ENCODE measurements around the gene ATP2B1. TPM values are rescaled to one million over a fixed set of nuclear protein-coding genes. Genes with fewer than 3 reads are reported as not detected.
"Not testable (repeated sequence)": the region's sequence is repeated elsewhere in the genome, so short reads cannot be mapped to it uniquely, and the experiment has no call there.

The ATP2B1 gene
- 34.4 TPM for polyA plus RNA-seq (2013, experiment 1 of 2)
- polyA plus RNA-seq (2013, experiment 2 of 2): 34.2 TPM

DNA sequence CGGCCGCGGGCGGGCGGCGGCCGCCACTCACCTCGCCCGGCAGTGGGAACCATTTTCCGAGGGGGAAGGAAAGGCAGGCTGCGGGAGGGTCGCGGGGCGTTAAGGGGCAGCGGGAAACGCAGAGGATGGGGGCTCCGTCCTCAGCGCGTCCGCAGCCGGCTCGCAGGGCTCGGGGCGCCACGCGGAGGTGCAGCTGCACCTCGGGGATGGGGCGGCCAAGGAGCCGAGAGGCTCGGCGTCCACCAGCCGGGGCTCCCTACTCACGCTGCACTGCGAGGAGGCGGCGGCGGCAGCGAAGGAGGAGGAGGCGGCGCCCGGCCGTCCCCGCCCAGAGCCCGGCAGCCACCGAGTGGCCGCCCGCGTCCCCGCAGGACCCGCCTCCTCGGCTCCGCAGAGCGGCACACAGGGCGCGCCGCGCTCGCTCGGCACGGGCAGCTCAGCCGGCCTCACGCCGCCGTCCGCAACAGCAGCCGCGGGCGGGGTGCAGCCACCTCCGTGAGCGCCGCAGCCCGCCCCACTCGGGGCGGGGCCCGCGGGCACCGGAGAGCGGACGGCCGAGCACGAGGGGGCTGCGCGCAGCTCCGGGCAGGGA, at the start of gene ATP2B1:
Gene ATP2B1 (minus strand): TSS at position 274 of the 592 bp plus-strand sequence. CDS start 52,952 bp downstream, outside the sequence.
- WGBS: under 1% methylated on average over 84 of the region's 84 CpGs
- Histone ChIP-seq H3K36me3 (ENCODE audit: insufficient read depth, low read length) (no peaks in the 10 kb centered on the region), H3K4me1 (ENCODE audit: insufficient read depth, low read length) (peaks cover 13% of the 10 kb centered on the region), H3K9ac (ENCODE audit: low read depth, low read length) (peak within 1 kb of the TSS; percentile 95), H3K9me3 (ENCODE audit: insufficient read depth, low read depth, low read length) (no peaks in the 10 kb centered on the region), H3K27ac (ENCODE audit: low read depth, low read length) (peak within 1 kb of the TSS; percentile 98), H3K4me3 (ENCODE audit: low read length) (peak within 1 kb of the TSS; percentile 82), H3K27me3 (ENCODE audit: insufficient read depth, low read length) (peaks cover 48% of the 10 kb centered on the region)

DNA sequence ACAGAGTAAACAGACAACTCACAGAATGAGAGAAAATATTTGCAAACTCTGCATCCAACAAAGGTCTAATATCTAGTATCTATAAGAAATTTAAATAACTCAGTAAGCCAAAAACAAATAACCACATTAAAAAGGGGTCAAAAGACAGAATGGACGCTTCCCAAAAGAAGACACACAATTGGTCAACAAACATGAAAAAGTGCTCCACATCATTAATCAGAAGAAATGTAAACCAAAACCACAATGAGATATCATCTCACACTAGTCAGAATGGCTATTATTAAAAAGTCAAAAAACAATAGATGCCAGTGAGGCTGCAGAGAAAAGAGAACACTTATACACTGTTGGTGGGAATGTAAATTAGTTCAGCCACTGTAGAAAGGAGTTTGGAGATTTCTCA, 49.3 kb upstream of the ATP2B1 start:
- not testable (repeated sequence) for H3K36me3 ChIP-seq (ENCODE audit: insufficient read depth, low read length); H3K27ac ChIP-seq (ENCODE audit: low read depth, low read length); H3K9ac ChIP-seq (ENCODE audit: low read depth, low read length); H3K9me3 ChIP-seq (ENCODE audit: insufficient read depth, low read depth, low read length); H3K4me3 ChIP-seq (ENCODE audit: low read length); H3K4me1 ChIP-seq (ENCODE audit: insufficient read depth, low read length); H3K27me3 ChIP-seq (ENCODE audit: insufficient read depth, low read length)
- 96% methylated on average over 1 of the region's 1 CpG for WGBS

DNA sequence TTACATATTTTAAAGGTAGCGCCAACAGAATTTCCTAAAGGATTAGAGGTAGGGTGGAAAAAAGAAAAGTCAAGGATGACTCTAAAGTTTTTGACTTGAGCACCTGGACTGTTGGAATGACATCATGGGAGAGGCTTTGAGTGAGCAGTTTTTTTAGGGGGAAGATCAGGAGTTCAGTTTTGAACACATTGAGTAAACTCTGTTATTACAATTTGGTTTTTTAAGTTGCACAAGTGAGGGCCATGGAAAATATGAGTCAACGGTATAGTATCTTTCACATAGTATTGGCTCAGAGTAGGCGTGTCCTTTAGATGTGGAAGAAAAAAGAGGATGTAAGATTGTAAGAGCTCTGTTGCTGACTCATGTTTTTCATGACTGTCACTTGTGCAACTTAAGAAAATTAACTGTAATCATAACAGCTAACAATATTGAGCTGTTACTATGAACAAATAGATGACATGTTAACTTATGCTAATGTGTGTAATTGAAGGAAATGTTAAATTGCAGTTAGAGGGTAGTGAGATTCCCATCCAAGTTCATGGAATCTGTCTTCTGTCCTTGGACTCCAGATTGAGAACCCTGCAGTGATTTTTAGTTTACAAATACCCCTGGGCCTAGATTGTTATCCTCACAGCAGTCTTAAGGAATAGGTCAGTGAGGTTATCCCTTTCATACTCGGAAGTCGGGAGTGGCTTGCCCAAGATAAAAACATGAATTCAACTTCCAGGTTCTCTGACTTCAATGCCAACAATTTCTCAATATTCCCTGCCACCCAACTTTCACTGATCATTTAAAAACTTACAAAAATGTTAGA, 48.2 kb upstream of the ATP2B1 start:
- H3K4me1 ChIP-seq (ENCODE audit: insufficient read depth, low read length): no peaks in the 10 kb centered on the region
- no peaks in the 10 kb centered on the region for H3K9me3 ChIP-seq (ENCODE audit: insufficient read depth, low read depth, low read length)
- H3K4me3 ChIP-seq (ENCODE audit: low read length): no peak overlapping the region
- H3K36me3 ChIP-seq (ENCODE audit: insufficient read depth, low read length): no peaks in the 10 kb centered on the region
- H3K27ac ChIP-seq (ENCODE audit: low read depth, low read length): no peak overlapping the region
- no peak overlapping the region for H3K9ac ChIP-seq (ENCODE audit: low read depth, low read length)
- H3K27me3 ChIP-seq (ENCODE audit: insufficient read depth, low read length): no peaks in the 10 kb centered on the region
- WGBS: 88% methylated on average over 5 of the region's 5 CpGs

DNA sequence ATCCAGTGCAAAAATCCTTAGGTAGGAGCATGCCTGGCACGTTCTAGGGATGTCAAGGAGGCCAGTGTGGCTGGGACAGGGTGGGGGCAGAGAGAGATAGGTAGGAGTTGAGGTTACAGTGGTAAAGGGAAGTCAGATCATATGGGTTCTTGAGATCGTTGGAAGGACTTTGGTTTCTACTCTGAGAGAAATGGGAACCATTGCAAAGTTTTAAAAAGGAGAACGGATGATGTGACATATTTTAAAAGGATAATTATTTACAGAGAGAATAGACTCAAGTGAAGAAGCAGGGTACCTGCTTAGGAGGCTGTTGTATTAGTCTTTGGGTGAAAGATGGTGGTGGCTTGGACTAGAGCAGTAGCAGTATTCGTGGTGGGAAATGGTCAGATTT, 47.6 kb upstream of the ATP2B1 start:
- Histone ChIP-seq H3K9me3 (ENCODE audit: insufficient read depth, low read depth, low read length) (no peaks in the 10 kb centered on the region), H3K4me1 (ENCODE audit: insufficient read depth, low read length) (no peaks in the 10 kb centered on the region), H3K4me3 (ENCODE audit: low read length) (no peak overlapping the region), H3K27me3 (ENCODE audit: insufficient read depth, low read length) (no peaks in the 10 kb centered on the region), H3K36me3 (ENCODE audit: insufficient read depth, low read length) (no peaks in the 10 kb centered on the region), H3K9ac (ENCODE audit: low read depth, low read length) (no peak overlapping the region), H3K27ac (ENCODE audit: low read depth, low read length) (no peak overlapping the region)
- 88% methylated on average over 4 of the region's 4 CpGs for WGBS

DNA sequence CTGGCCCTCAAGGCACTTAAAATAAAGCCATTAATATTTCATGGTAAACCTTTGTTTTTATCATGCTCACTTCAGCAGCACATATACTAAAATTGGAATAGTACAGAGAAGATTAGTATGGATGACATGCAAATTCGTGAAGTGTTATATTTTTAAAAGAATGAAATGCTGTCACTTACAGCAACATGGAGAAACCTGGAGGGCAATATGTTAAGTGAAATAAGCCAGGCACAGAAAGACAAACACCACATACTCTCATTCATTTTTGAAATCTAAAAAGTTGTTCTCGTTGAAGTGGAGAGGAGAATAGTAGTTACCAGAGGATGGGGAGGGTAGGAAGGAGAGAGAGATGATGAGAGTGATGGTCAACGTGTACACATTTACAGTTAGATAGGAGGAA, 45.4 kb upstream of the ATP2B1 start:
- Histone ChIP-seq H3K36me3 (ENCODE audit: insufficient read depth, low read length) (no peaks in the 10 kb centered on the region), H3K9me3 (ENCODE audit: insufficient read depth, low read depth, low read length) (no peaks in the 10 kb centered on the region), H3K27ac (ENCODE audit: low read depth, low read length) (no peak overlapping the region), H3K4me3 (ENCODE audit: low read length) (no peak overlapping the region), H3K9ac (ENCODE audit: low read depth, low read length) (no peak overlapping the region), H3K27me3 (ENCODE audit: insufficient read depth, low read length) (no peaks in the 10 kb centered on the region), H3K4me1 (ENCODE audit: insufficient read depth, low read length) (no peaks in the 10 kb centered on the region)
- WGBS: 88% methylated on average over 3 of the region's 3 CpGs

DNA sequence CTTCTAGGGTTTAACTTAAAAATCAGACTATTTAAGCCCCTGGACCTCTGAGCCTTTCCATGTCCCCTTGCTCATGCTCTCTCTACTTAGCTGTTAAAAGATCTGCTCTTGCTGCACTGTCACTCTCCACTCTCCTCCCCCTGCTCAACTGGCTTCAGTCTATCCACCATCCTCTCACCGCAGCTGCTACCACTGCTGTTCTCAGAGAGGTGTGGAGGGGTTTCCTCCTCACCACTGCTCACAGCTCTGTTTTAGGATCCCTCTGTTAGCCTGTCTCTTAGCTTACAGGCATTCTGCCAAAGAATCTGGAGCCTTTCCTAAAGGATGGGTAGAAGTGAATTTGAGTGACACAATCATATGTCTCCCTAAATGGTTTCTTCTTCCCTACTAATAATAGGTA, 43.7 kb upstream of the ATP2B1 start:
- Histone ChIP-seq H3K27ac (ENCODE audit: low read depth, low read length) (no peak overlapping the region), H3K9ac (ENCODE audit: low read depth, low read length) (no peak overlapping the region), H3K27me3 (ENCODE audit: insufficient read depth, low read length) (no peaks in the 10 kb centered on the region), H3K4me3 (ENCODE audit: low read length) (no peak overlapping the region), H3K4me1 (ENCODE audit: insufficient read depth, low read length) (no peaks in the 10 kb centered on the region), H3K36me3 (ENCODE audit: insufficient read depth, low read length) (no peaks in the 10 kb centered on the region), H3K9me3 (ENCODE audit: insufficient read depth, low read depth, low read length) (no peaks in the 10 kb centered on the region)
- WGBS: 100% methylated on average over 1 of the region's 1 CpG

DNA sequence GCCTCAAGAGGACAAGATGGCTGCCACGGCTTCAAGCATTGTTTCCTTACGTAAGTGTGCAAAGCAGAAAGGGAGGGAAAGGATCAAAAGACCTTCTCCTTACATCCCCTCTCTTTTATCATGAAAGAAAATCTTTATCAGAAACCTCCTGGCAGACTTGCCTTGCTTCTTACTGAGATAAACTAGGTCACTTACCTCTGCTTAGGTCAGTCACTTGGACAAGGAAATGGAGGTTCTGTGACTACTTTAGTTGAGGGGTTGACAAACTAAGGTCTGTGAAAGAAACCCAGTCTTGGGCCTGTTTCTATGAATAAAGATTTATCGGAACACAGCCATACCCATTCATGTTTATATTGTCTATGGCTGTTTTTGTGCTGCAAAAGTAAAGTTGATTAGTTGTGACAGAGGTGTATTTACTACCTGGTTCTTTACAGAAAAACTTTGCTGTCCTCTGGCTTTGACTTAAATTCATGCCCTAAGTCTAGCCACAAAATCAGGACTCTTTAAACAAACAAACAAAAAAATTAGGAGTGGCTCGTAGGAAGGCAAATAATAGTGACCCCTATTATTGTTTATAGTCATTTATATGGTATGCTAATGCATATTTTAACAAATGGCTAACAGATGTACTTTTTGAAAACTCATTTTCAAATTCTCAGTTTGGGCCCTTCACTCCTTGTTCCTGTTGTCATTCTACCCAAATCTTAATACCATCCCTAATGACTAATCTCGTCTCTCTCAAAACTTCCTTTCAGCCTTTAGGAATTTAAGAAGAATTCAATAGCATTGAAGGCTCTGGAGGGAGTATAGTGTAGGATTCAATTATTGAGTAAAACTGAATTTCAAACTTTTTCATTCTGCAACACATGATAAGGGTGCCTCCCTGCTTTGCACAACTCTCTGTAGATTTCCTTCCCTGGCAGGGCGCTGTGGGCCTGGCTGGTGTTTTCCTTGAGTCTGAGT, 42.0 kb upstream of the ATP2B1 start:
- no peak overlapping the region for H3K9ac ChIP-seq (ENCODE audit: low read depth, low read length)
- no peaks in the 10 kb centered on the region for H3K27me3 ChIP-seq (ENCODE audit: insufficient read depth, low read length)
- H3K27ac ChIP-seq (ENCODE audit: low read depth, low read length): no peak overlapping the region
- no peaks in the 10 kb centered on the region for H3K36me3 ChIP-seq (ENCODE audit: insufficient read depth, low read length)
- H3K9me3 ChIP-seq (ENCODE audit: insufficient read depth, low read depth, low read length): no peaks in the 10 kb centered on the region
- WGBS: 83% methylated on average over 4 of the region's 6 CpGs
- no peaks in the 10 kb centered on the region for H3K4me1 ChIP-seq (ENCODE audit: insufficient read depth, low read length)
- no peak overlapping the region for H3K4me3 ChIP-seq (ENCODE audit: low read length)

DNA sequence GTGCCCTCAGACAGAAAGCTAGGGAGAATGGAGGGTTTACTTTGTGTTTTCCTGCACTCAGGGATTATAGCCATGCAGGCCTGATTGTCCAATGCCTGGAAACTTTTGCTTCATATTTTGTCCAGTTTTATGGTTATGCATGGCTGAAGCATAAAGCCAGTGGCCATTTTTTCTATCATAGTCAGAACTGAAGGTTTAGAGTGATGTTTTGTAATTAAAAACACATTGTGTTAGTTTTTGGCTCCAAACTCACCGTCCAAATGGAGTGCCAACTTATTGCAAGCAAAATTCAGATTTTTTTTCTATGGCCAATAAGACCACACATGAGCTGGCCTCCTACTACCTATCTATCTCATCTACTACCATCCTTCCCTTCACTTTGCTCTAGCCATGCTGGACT, 40.2 kb upstream of the ATP2B1 start:
- Histone ChIP-seq H3K27ac (ENCODE audit: low read depth, low read length) (no peak overlapping the region), H3K9ac (ENCODE audit: low read depth, low read length) (no peak overlapping the region), H3K4me3 (ENCODE audit: low read length) (no peak overlapping the region), H3K36me3 (ENCODE audit: insufficient read depth, low read length) (no peaks in the 10 kb centered on the region), H3K27me3 (ENCODE audit: insufficient read depth, low read length) (no peaks in the 10 kb centered on the region), H3K9me3 (ENCODE audit: insufficient read depth, low read depth, low read length) (no peaks in the 10 kb centered on the region), H3K4me1 (ENCODE audit: insufficient read depth, low read length) (no peaks in the 10 kb centered on the region)
- 95% methylated on average over 1 of the region's 1 CpG for WGBS

DNA sequence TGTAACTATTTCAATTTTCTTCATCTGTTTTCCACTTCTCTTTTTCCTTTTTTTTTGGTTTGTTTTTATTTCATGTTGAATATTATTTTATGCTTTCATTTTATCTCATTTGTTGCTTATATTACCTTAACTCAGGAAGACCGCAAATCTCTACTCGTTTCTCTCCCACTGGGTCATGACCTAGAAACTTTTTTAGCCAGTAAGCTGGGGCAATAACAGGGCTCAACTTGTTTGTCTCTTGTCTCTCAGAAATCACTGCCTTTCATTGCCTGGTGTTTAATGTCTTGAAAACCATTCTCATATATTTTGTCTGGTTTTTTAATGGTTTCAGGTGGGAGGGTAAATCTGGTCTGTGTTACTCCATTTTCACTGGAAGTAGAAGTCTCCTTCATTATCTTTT, 36.6 kb upstream of the ATP2B1 start:
- WGBS: 93% methylated on average over 2 of the region's 2 CpGs
- no peaks in the 10 kb centered on the region for H3K27me3 ChIP-seq (ENCODE audit: insufficient read depth, low read length)

DNA sequence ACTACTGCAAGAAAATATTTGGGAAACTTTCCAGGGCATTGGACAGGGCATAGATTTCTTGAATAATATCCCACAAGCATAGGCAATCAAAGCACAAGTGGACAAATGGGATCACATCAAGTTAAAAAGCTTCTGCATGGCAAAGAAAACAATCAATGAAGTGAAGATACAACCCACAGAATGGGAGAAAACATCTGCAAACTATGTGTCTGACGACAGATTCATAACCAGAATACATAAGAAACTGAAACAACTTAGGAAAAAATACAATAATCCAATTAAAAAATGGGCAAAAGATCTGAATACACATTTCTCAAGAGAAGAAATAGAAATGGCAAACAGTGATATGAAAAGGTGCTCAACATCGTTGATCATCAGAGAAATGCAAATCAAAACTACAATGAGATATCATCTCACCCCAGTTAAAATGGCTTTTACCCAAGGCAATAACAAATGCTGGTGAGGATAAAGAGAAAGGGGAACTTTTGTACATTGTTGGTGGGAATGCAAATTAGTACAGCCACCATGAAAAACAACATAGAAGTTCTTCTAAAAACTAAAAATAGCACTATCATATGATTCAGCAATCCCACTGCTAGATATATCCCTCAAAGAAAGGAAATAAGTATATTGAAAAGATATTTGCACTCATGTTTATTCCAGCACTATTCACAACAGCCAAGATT, 33.8 kb upstream of the ATP2B1 start:
- WGBS: 93% methylated on average over 1 of the region's 2 CpGs
- H3K9ac ChIP-seq (ENCODE audit: low read depth, low read length): no peak overlapping the region
- no peaks in the 10 kb centered on the region for H3K4me1 ChIP-seq (ENCODE audit: insufficient read depth, low read length)
- H3K36me3 ChIP-seq (ENCODE audit: insufficient read depth, low read length): no peaks in the 10 kb centered on the region
- H3K9me3 ChIP-seq (ENCODE audit: insufficient read depth, low read depth, low read length): peaks cover 5% of the 10 kb centered on the region; the same call in 1 of the 2 replicates
- no peak overlapping the region for H3K27ac ChIP-seq (ENCODE audit: low read depth, low read length)
- H3K27me3 ChIP-seq (ENCODE audit: insufficient read depth, low read length): no peaks in the 10 kb centered on the region
- no peak overlapping the region for H3K4me3 ChIP-seq (ENCODE audit: low read length)

More for the DNA sequence above, 36.6 kb upstream of the ATP2B1 start:
- H3K9me3 ChIP-seq (ENCODE audit: insufficient read depth, low read depth, low read length): peaks cover 5% of the 10 kb centered on the region; the same call in 1 of the 2 replicates
- H3K9ac ChIP-seq (ENCODE audit: low read depth, low read length): no peak overlapping the region
- no peak overlapping the region for H3K27ac ChIP-seq (ENCODE audit: low read depth, low read length)
- H3K36me3 ChIP-seq (ENCODE audit: insufficient read depth, low read length): no peaks in the 10 kb centered on the region
- no peaks in the 10 kb centered on the region for H3K4me1 ChIP-seq (ENCODE audit: insufficient read depth, low read length)
- H3K4me3 ChIP-seq (ENCODE audit: low read length): no peak overlapping the region
